Activated naive CD4-positive, alpha-beta T cell treated with anti-CD3 and anti-CD28 coated beads, Interleukin-2, amount 50 U/mL, for 16 hours (primary cell): Measurements from ENCODE around the gene ALG13.
"Not testable (repeated sequence)": the region's sequence is repeated elsewhere in the genome, so short reads cannot be mapped to it uniquely, and the experiment has no call there.

Source experiments
- DNase-seq: peaks from one replicate; pipeline ENCODE4 v3.0.0-alpha.2; 2020

The ALG13 gene

GRCh38 chrX:111761578-111762135 is 80.7 kb downstream of the ALG13 start:
- no peak for DNase-seq

GRCh38 chrX:111778591-111778990 is 97.6 kb downstream of the ALG13 start:
- no peak for DNase-seq

GRCh38 chrX:111779582-111779981 is 98.6 kb downstream of the ALG13 start:
- no peak for DNase-seq

GRCh38 chrX:111784667-111785066 is 103.7 kb downstream of the ALG13 start:
- no peak for DNase-seq

- DNase-seq: not testable (repeated sequence)
Measured at GRCh38 chrX:111790054-111790453, 109.1 kb downstream of the ALG13 start.
